ENCODE data around the gene POT1. TPM values are rescaled to one million over a fixed set of nuclear protein-coding genes. Genes with fewer than 3 reads are reported as not detected.

POT1 gene
- total and polyA plus RNA-seq, 2 of the 8 experiments (the other 6 are each of a cell fraction or from before 2014, with no cell fraction given): 13.1 to 22.8 TPM

- Histone ChIP-seq H3K27me3 (replicated peaks in 1 of 4; ENCODE audit: control insufficient read depth in 3 of 4, extremely low read depth in 1 of 4, insufficient read depth in 3 of 4, low read length in 3 of 4) (no peaks in the 10 kb centered on the region), H3K23me2 (ENCODE audit: low read depth, low read length) (no peaks in the 10 kb centered on the region), H3K79me1 (ENCODE audit: low read depth, low read length) (no peaks in the 10 kb centered on the region), H3K4me3 (ENCODE audit: extremely low read depth in 1 of 4, insufficient read depth in 2 of 4, low read depth in 3 of 4, low read length in 4 of 4) (no peak overlapping the region), H3K36me3 (ENCODE audit: control insufficient read depth in 2 of 4, insufficient read depth in 4 of 4, low read length in 3 of 4) (no peaks in the 10 kb centered on the region), H4K20me1 (replicated peaks in 1 of 2; ENCODE audit: control insufficient read depth in 1 of 2, insufficient read depth in 2 of 2, low read length in 2 of 2) (no peaks in the 10 kb centered on the region), H3K27ac (ENCODE audit: low read depth, low read length) (no peak overlapping the region), H3K4me1 (replicated peaks in 1 of 4; ENCODE audit: control insufficient read depth in 3 of 4, insufficient read depth in 4 of 4, low read length in 3 of 4) (no peaks in the 10 kb centered on the region), H3K9ac (replicated peaks in 1 of 4; ENCODE audit: extremely low read depth in 1 of 4, low read depth in 3 of 4, low read length in 3 of 4) (no peak overlapping the region), H2BK5ac (ENCODE audit: low read depth, low read length) (no peak overlapping the region), H4K91ac (replicated peaks; ENCODE audit: insufficient read length, low read length) (no peak overlapping the region), H4K8ac (ENCODE audit: extremely low read depth, insufficient read depth, low read length) (no peak overlapping the region), H3K56ac (replicated peaks; ENCODE audit: insufficient read length, low read depth, low read length) (no peak overlapping the region), H3K23ac (ENCODE audit: insufficient read length) (no peak overlapping the region), H2BK120ac (replicated peaks; ENCODE audit: low read depth, low read length) (no peak overlapping the region), H3K18ac (ENCODE audit: extremely low read depth, low read length) (no peak overlapping the region), H2BK12ac (ENCODE audit: low read depth, low read length) (no peak overlapping the region), H2BK20ac (ENCODE audit: low read length) (no peak overlapping the region), H4K5ac (ENCODE audit: insufficient read length, low read depth, low read length) (no peak overlapping the region), H3K9me3 (ENCODE audit: insufficient read depth in 2 of 2, low read depth in 1 of 2, low read length in 1 of 2) (no peaks in the 10 kb centered on the region), H3K79me2 (ENCODE audit: control insufficient read depth in 1 of 2, insufficient read depth in 2 of 2, low read length in 2 of 2) (no peaks in the 10 kb centered on the region), H2BK15ac (ENCODE audit: low read length) (no peak overlapping the region), H3K14ac (ENCODE audit: insufficient read length) (no peak overlapping the region), H3K4ac (replicated peaks; ENCODE audit: insufficient read length, low read depth, low read length) (no peak overlapping the region), H2AK5ac (ENCODE audit: low read depth, low read length) (no peak overlapping the region), H2AFZ (ENCODE audit: low read length) (no peak overlapping the region), H3K4me2 (ENCODE audit: insufficient read depth in 1 of 2, low read depth in 2 of 2, low read length in 2 of 2) (no peak overlapping the region)
- no peak for TF ChIP-seq SUZ12 (IDR thresholded peaks at IDR 0.05; ENCODE audit: low read length)
- no peak for FAIRE-seq
- no peak for DNase-seq (ENCODE audit: low read depth in 1 of 2, low spot score in 2 of 2)
- 88% methylated on average over 2 of the region's 2 CpGs; no CpG with 5 or more reads in 1 of the 2 experiments for WGBS, 2 experiments (ENCODE audit: extremely low coverage in 1 of 2, insufficient coverage in 1 of 2, insufficient read length in 1 of 2, insufficient replicate concordance in 2 of 2, low coverage in 1 of 2, low lambda C conversion rate in 2 of 2, missing lambda C conversion rate in 1 of 2)
- ChIA-PET CTCF (ENCODE audit: partially characterized antibody) (no interaction called here), POLR2A (ENCODE audit: partially characterized antibody) (no interaction called here)
Observed at GRCh38 chr7:124938128-124938527, 8.5 kb upstream of the POT1 start.
